HL-60 (cell line): ENCODE results near the gene USP21.
A peak's percentile ranks its signal among the peaks of the same experiment; 100 is the strongest.

Experiments
- DNase-seq, 2 experiments: peaks; one replicate each; pipeline ENCODE4 v3.0.0-alpha.2; 2010 to 2020; ENCODE audit warnings: low read depth in 1 of 2, low spot score in 1 of 2
- H3K27ac ChIP-seq: fragments of 250-450 bp; sonication (Bioruptor Pico); replicated peaks from 2 replicates; pipeline ENCODE4 v1.5.1; 2020; ENCODE audit warnings: mild to moderate bottlenecking, moderate library complexity
- H3K27me3 ChIP-seq: fragments of 250-450 bp; sonication (Bioruptor Pico); 2 replicates; pipeline ENCODE4 v1.5.1; 2021; ENCODE audit warnings: mild to moderate bottlenecking, moderate library complexity; ENCODE audit not compliant: insufficient read depth, poor library complexity, severe bottlenecking
- H3K4me3 ChIP-seq: replicated peaks from 2 replicates; pipeline ENCODE4 v1.5.1; 2011; ENCODE audit warnings: mild to moderate bottlenecking, control low read depth, low read length; ENCODE audit not compliant: insufficient read depth
- GABPA ChIP-seq: IDR thresholded peaks from 2 replicates; pipeline ENCODE4 v1.6.1; 2012; ENCODE audit warnings: low read depth
- POLR2AphosphoS5 ChIP-seq: IDR thresholded peaks from 2 replicates; pipeline ENCODE4 v1.6.1; 2012; ENCODE audit warnings: low read depth
- SPI1 ChIP-seq: IDR thresholded peaks from 2 replicates; pipeline ENCODE4 v1.6.1; 2012; ENCODE audit warnings: low read depth, mild to moderate bottlenecking, borderline replicate concordance
- TF ChIP-seq, protein P1 (sequence below): IDR thresholded peaks from one replicate; pipeline ENCODE4 v1.5.1; 2011; ENCODE audit warnings: low read length, control low read depth, inconsistent platforms; ENCODE audit not compliant: insufficient read depth
- TF ChIP-seq, protein P2 (sequence below): IDR thresholded peaks from 2 replicates; pipeline ENCODE4 v1.6.1; 2012; ENCODE audit warnings: low read depth; ENCODE audit not compliant: insufficient replicate concordance

The USP21 gene

DNA sequence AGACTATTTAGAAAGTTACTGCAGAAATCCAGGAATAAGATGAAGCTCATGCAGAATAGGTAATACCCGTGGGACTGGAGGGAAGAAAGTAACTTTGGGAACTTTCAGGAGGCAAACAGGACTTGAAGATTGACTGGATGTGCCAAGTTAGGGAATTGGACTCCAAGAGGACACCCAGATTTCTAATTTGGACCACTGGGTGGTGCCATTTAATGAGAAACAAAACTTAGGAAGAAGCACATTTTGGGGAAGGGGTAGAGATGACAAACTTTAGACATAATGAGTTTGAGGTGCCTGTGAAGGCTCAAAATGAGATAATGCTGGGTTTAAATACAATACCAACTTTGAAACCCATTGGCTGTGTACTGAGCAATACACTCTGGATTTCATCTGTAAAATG lies 21.3 kb downstream of the USP21 start:
- DNase-seq = no peak
- Histone ChIP-seq H3K27ac (no peak overlapping the region), H3K27me3 (no peaks in the 10 kb centered on the region), H3K4me3 (no peak overlapping the region)
- no peak for TF ChIP-seq SPI1
- TF ChIP-seq, protein P1, sequence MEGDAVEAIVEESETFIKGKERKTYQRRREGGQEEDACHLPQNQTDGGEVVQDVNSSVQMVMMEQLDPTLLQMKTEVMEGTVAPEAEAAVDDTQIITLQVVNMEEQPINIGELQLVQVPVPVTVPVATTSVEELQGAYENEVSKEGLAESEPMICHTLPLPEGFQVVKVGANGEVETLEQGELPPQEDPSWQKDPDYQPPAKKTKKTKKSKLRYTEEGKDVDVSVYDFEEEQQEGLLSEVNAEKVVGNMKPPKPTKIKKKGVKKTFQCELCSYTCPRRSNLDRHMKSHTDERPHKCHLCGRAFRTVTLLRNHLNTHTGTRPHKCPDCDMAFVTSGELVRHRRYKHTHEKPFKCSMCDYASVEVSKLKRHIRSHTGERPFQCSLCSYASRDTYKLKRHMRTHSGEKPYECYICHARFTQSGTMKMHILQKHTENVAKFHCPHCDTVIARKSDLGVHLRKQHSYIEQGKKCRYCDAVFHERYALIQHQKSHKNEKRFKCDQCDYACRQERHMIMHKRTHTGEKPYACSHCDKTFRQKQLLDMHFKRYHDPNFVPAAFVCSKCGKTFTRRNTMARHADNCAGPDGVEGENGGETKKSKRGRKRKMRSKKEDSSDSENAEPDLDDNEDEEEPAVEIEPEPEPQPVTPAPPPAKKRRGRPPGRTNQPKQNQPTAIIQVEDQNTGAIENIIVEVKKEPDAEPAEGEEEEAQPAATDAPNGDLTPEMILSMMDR = peak; percentile 8

DNA sequence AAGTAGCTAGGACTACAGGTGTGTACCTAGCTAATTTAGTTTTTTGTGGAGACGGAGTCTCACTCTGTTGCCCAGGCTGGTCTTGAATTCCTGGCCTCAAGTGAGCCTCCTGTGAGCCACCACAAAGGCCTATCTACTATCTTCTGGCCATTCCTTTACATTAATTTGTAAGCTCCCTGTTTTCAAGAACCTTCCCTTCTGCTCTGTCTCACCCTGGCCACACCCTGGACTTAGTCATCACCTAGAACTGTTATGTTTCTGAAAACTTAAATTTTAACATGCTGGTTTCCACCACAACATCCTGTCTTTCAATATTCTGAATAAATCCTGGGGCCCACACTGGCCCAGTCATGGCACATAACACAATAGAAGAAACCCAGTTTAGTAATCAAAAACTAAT lies 22.9 kb downstream of the USP21 start:
- H3K27ac ChIP-seq = no peak overlapping the region
- no peak for DNase-seq
- no peak overlapping the region for H3K4me3 ChIP-seq
- H3K27me3 ChIP-seq = no peaks in the 10 kb centered on the region
- TF ChIP-seq, protein P1 = no peak
- no peak for TF ChIP-seq GABPA
- TF ChIP-seq SPI1 = no peak
- TF ChIP-seq POLR2AphosphoS5 = no peak
- TF ChIP-seq, protein P2, sequence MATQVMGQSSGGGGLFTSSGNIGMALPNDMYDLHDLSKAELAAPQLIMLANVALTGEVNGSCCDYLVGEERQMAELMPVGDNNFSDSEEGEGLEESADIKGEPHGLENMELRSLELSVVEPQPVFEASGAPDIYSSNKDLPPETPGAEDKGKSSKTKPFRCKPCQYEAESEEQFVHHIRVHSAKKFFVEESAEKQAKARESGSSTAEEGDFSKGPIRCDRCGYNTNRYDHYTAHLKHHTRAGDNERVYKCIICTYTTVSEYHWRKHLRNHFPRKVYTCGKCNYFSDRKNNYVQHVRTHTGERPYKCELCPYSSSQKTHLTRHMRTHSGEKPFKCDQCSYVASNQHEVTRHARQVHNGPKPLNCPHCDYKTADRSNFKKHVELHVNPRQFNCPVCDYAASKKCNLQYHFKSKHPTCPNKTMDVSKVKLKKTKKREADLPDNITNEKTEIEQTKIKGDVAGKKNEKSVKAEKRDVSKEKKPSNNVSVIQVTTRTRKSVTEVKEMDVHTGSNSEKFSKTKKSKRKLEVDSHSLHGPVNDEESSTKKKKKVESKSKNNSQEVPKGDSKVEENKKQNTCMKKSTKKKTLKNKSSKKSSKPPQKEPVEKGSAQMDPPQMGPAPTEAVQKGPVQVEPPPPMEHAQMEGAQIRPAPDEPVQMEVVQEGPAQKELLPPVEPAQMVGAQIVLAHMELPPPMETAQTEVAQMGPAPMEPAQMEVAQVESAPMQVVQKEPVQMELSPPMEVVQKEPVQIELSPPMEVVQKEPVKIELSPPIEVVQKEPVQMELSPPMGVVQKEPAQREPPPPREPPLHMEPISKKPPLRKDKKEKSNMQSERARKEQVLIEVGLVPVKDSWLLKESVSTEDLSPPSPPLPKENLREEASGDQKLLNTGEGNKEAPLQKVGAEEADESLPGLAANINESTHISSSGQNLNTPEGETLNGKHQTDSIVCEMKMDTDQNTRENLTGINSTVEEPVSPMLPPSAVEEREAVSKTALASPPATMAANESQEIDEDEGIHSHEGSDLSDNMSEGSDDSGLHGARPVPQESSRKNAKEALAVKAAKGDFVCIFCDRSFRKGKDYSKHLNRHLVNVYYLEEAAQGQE = no peak

DNA sequence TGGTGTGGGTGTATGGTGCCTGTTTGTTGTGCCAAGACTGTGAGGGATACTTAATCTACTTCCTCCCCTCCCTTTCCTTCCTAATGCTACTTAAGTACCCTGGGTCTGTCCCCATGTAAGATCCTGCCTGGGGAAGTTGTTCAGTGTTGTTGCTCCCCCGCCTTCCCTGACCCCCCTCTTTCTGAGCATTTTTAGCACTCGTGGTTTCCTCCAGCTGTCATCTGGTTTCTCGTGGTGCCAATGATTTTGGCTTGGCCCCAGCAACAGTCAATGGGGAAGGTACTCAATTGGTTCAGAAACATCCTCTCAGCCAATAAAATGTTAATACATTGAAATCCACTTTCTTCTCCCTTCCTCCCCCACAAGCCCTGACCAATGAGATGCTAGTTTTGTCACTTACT lies 26.0 kb downstream of the USP21 start:
- H3K27me3 ChIP-seq = no peaks in the 10 kb centered on the region
- peak; percentile 85 to 95 for DNase-seq
- TF ChIP-seq POLR2AphosphoS5 (peak; percentile 66), SPI1 (peak; percentile 34; the same call in 1 of the 2 replicates)
- TF ChIP-seq, protein P1 = no peak
- no peak overlapping the region for H3K4me3 ChIP-seq
- peak overlapping the region; percentile 73 for H3K27ac ChIP-seq

DNA sequence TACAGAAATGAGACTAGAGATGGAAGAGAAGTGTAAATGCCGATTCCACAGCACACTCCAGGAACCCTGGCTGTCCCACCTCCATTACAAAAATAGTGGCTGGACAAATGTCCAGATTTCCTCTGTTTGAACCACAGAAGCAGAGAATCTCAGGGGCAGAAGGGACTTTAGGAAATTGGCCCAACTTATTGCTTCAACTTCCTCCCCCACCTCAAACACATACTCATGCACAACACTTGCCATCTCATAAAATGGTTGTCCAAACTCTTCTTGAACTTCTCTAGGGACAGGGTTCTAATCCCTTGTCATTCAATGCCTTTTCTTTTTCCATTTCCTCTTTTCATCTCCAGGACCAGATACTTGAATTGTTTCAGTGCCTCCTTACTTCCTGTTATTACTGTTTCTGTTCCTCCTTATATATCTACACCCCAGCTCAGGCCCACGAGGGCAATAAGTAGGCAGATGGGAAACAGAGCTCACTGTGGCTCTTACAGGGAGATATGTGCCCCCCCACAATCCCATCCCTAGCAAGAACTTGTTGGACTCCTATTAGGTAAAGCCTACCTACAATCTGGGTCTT lies 26.5 kb downstream of the USP21 start:
- DNase-seq = peak; percentile 38 to 60
- H3K27me3 ChIP-seq = no peaks in the 10 kb centered on the region
- no peak overlapping the region for H3K4me3 ChIP-seq
- TF ChIP-seq, protein P1 = no peak
- TF ChIP-seq GABPA (no peak), SPI1 (peak; percentile 99), POLR2AphosphoS5 (peak; percentile 26; the same call in 1 of the 2 replicates)
- TF ChIP-seq, protein P2 = no peak
- H3K27ac ChIP-seq = peak overlapping the region; percentile 73
